Tibial nerve (tissue), 4 donors: ENCODE results near the gene ZFAND6. TPM values are rescaled to one million over a fixed set of nuclear protein-coding genes. Genes with fewer than 3 reads are reported as not detected.

Experiments used
- DNase-seq, 2 donors: peaks; one replicate each; pipeline ENCODE4 v3.0.0-alpha.2; 2019; ENCODE audit warnings: low spot score in 2 of 2
- H3K27ac ChIP-seq, 4 donors: fragments of 200-600 bp; sonication (generic) in 3 of 4; one replicate each; pipeline ENCODE4 v1.5.1; 2017 to 2019; ENCODE audit warnings: mild to moderate bottlenecking in 1 of 4
- H3K27me3 ChIP-seq, 2 donors: fragments of 200-600 bp; sonication (generic) in 1 of 2; one replicate each; pipeline versions ENCODE4 v1.5.1 to v1.6.0; 2017 to 2019
- H3K36me3 ChIP-seq, 3 donors: fragments of 200-600 bp; sonication (generic); one replicate each; pipeline ENCODE4 v1.5.1; 2018 to 2019
- H3K4me1 ChIP-seq, 4 donors: fragments of 200-600 bp; sonication (generic) in 3 of 4; one replicate each; pipeline ENCODE4 v1.5.1; 2017 to 2019
- H3K4me3 ChIP-seq, 4 donors: fragments of 200-600 bp; sonication (generic) in 3 of 4; one replicate each; pipeline ENCODE4 v1.5.1; 2017 to 2019; ENCODE audit warnings: mild to moderate bottlenecking in 1 of 4, moderate library complexity in 1 of 4
- H3K9me3 ChIP-seq, 4 donors: fragments of 200-600 bp; sonication (generic) in 3 of 4; one replicate each; pipeline ENCODE4 v1.5.1; 2017 to 2019
- EP300 ChIP-seq, 2 donors: sonication (generic); formaldehyde crosslinking; IDR thresholded peaks; one replicate each; pipeline ENCODE4 v1.6.1; 2017; ENCODE audit warnings: antibody characterized with exemption in 2 of 2, mild to moderate bottlenecking in 1 of 2
- POLR2A ChIP-seq, 2 donors: fragments of 450-650 bp; IDR thresholded peaks; one replicate each; pipeline ENCODE4 v1.6.1; 2017; ENCODE audit warnings: antibody characterized with exemption in 2 of 2, mild to moderate bottlenecking in 2 of 2, moderate library complexity in 2 of 2
- WGBS, 2 donors: methylation state at CpG; one replicate each; pipeline ENCODE4 v1.1.5; 2018; 5-methylcytosine and 5-hydroxymethylcytosine counted together
- total RNA-seq, 4 donors: library from RNA; depleted of rRNA; stranded (reverse); fragments of >200 nt; gene quantifications; one replicate each; pipeline ENCODE4 v1.1.0, GENCODE V29; 2016
- TF ChIP-seq, protein P1 (sequence below), 5 experiments: fragments of 200-600 bp in 3 of 5; fragments of 450-650 bp in 2 of 5; sonication (generic) in 3 of 5; IDR thresholded peaks; one replicate each; pipeline ENCODE4 v1.5.1; 2016 to 2019; ENCODE audit warnings: antibody characterized with exemption in 5 of 5, mild to moderate bottlenecking in 3 of 5, moderate library complexity in 2 of 5

The ZFAND6 gene
- total RNA-seq, 4 donors from 2014 or later: 68.6 to 126 (median 88.2) TPM

DNA sequence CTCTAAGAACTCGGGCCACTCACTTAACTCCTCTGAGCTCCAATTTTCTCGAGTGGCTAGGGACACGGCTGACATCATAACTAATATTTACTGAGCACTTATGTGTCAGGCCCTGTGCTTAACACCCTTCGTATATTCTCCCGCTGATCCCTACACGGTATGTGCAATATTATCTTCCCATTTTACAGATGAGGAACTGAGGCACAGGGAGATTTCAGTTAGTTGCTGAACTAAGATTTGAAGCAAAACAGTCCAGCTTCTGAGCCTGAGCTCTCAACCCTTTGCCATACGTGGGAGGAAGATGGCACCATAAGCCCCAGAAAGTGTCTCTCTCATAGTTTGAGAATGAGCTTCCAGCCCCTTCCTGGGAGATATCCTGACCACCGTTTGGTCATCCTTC, 112.9 kb downstream of the ZFAND6 start:
- Histone ChIP-seq H3K27me3 (no peaks in the 10 kb centered on the region), H3K4me1 (peaks cover 0 to 8% (median 0%) of the 10 kb centered on the region in 4 donors), H3K36me3 (peaks cover 0 to 79% (median 0%) of the 10 kb centered on the region in 3 donors), H3K9me3 (no peaks in the 10 kb centered on the region), H3K4me3 (no peak overlapping the region), H3K27ac (no peak overlapping the region)
- no peak for TF ChIP-seq POLR2A (IDR thresholded peaks at IDR 0.05)
- no peak for TF ChIP-seq EP300 (IDR thresholded peaks at IDR 0.05)
- TF ChIP-seq, protein P1, sequence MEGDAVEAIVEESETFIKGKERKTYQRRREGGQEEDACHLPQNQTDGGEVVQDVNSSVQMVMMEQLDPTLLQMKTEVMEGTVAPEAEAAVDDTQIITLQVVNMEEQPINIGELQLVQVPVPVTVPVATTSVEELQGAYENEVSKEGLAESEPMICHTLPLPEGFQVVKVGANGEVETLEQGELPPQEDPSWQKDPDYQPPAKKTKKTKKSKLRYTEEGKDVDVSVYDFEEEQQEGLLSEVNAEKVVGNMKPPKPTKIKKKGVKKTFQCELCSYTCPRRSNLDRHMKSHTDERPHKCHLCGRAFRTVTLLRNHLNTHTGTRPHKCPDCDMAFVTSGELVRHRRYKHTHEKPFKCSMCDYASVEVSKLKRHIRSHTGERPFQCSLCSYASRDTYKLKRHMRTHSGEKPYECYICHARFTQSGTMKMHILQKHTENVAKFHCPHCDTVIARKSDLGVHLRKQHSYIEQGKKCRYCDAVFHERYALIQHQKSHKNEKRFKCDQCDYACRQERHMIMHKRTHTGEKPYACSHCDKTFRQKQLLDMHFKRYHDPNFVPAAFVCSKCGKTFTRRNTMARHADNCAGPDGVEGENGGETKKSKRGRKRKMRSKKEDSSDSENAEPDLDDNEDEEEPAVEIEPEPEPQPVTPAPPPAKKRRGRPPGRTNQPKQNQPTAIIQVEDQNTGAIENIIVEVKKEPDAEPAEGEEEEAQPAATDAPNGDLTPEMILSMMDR (IDR thresholded peaks at IDR 0.05): no peak
- no peak for DNase-seq
- WGBS, 2 donors: 64 to 87% methylated on average over 8 of the region's 8 CpGs

DNA sequence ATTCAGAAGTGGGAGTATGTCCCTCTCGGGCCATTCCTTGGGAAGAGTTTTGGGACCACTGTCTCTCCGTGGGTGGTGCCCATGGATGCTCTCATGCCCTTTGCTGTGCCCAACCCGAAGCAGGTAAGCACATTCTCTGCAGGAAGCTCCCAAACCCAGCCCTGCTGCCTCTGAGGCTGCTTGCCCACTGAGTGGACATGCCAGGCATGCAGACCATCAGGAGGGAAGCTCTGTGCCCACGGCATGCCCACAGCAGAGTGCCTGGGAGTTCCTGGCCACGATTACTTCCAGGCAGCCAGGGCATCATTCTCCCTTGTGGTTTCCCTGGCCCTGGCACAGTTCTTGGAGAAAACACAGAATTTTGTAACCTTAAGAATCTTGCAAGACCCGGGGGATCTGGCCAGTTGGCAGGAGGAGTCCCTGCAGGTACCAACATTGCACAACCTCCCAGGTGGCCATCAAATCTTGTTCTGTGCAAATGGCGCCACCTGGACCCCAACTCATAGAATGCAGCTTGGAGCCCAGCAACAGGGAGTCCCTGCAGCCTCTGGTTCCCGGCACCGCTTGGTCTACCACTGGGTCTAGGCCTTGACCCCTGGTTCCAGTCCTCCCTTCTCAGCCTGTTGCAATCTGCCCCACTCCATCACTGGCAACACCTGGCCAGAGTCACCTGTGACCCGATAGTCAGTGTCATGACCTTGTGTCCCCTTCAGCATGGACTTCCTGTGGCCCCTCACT, 113.7 kb downstream of the ZFAND6 start:
- Histone ChIP-seq H3K36me3 (peaks cover 0 to 80% (median 0%) of the 10 kb centered on the region in 3 donors), H3K27me3 (no peaks in the 10 kb centered on the region), H3K4me1 (peaks cover 0 to 8% (median 0%) of the 10 kb centered on the region in 4 donors), H3K9me3 (no peaks in the 10 kb centered on the region), H3K4me3 (no peak overlapping the region), H3K27ac (peak overlapping the region in 2 of 4 donors; percentile 67 to 68)
- TF ChIP-seq, protein P1 (IDR thresholded peaks at IDR 0.05): peak; percentile 53 to 71 (median 62)
- TF ChIP-seq POLR2A (IDR thresholded peaks at IDR 0.05) (no peak), EP300 (IDR thresholded peaks at IDR 0.05) (peak in 1 of 2 donors; percentile 20)
- 59 to 72% methylated on average over 8 to 10 of the region's 10 CpGs for WGBS, 2 donors
- DNase-seq: peak; percentile 39 to 68

DNA sequence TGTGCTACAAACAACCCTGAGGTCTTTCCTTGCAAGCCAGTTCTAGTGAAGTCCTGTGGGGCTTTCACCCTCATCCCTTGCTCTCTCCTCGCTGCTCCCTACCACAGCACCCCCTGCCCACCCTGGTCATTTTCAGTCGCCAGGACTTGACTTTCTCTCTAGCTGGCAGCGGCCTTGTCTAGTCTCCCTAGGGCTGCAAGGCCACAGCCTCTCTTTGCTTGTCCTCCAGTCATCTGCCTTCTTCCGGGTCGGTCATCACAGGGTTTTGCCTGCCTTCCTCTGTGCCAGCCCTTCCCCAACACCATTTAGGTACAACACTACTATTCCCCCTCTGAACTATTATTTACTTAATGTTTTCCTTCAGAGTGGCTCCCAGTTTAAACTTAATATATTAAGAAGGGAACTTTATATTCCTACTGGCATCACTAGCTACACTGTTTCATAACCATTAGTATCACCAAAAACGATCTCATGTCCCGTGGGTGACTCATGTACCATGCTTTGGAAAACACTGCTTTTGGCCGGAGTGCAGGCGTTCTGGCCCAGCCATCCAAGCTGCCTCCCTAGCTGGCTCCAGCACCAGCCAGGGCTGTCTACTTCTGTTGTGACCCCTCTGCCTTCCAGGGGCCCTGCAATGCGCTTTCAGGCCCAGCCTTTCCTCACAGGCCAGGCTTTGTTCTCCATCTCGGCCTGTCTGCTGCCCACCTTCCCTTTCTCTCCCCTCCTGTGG, 114.7 kb downstream of the ZFAND6 start:
- Histone ChIP-seq H3K9me3 (no peaks in the 10 kb centered on the region), H3K4me1 (peaks cover 0 to 8% (median 0%) of the 10 kb centered on the region in 4 donors), H3K27ac (peak overlapping the region in 3 of 4 donors; percentile 59 to 68 (median 67)), H3K27me3 (no peaks in the 10 kb centered on the region), H3K36me3 (peaks cover 0 to 78% (median 0%) of the 10 kb centered on the region in 3 donors), H3K4me3 (no peak overlapping the region)
- no peak for DNase-seq
- WGBS, 2 donors: 67% methylated on average over 11 of the region's 11 CpGs
- TF ChIP-seq POLR2A (IDR thresholded peaks at IDR 0.05) (no peak), EP300 (IDR thresholded peaks at IDR 0.05) (no peak)
- TF ChIP-seq, protein P1 (IDR thresholded peaks at IDR 0.05): no peak

DNA sequence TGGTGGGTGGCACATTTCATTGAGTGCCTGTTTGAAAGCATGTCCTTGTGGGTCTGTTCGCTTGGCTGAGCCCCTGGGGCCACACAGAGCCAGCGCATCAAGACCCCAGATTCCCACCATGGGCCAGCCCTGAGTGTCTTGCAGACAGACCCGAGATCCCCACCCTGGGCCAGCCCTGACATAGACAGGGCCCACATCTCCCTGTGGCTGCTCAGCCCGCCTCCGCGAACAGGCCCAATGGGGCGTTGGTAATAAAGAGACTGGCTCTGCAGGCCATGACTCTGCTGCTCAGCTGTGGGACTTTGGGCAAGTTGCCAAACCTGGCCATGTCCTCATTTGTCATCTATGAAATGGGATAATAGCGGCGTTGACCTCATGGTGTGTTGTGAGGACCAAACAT, 116.0 kb downstream of the ZFAND6 start:
- TF ChIP-seq POLR2A (IDR thresholded peaks at IDR 0.05) (no peak), EP300 (IDR thresholded peaks at IDR 0.05) (no peak)
- TF ChIP-seq, protein P1 (IDR thresholded peaks at IDR 0.05): no peak
- Histone ChIP-seq H3K27ac (peak overlapping the region in 2 of 4 donors; percentile 67 to 68), H3K4me3 (no peak overlapping the region), H3K9me3 (no peaks in the 10 kb centered on the region), H3K36me3 (peaks cover 0 to 78% (median 0%) of the 10 kb centered on the region in 3 donors), H3K27me3 (no peaks in the 10 kb centered on the region), H3K4me1 (peaks cover 0 to 8% (median 0%) of the 10 kb centered on the region in 4 donors)
- WGBS, 2 donors: 93 to 96% methylated on average over 4 to 9 of the region's 9 CpGs
- no peak for DNase-seq

DNA sequence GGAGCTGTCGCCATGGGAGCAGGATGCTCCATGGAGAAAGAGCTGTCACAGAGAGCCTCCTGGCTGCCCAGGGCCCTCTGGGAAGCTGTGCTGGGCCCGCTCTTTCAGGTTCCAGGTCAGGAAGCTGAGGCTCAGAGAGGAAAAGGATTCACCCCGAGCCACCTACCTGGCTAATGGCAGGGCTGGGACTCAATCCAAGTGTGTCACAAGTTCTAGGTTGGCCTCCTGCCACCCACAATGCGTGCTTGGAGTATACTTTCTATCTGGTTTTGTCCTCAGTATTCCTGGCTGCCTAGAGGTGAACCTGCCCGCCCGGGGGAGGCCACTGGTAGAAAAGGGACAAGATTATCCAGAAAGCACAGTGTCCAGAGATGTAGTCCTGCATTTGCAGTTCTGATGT, 117.0 kb downstream of the ZFAND6 start:
- 59 to 94% methylated on average over 6 of the region's 6 CpGs for WGBS, 2 donors
- H3K9me3 ChIP-seq: no peaks in the 10 kb centered on the region
- H3K36me3 ChIP-seq: peaks cover 0 to 83% (median 5%) of the 10 kb centered on the region in 3 donors
- no peak overlapping the region for H3K4me3 ChIP-seq
- no peaks in the 10 kb centered on the region for H3K27me3 ChIP-seq
- DNase-seq: no peak
- H3K4me1 ChIP-seq: peaks cover 0 to 8% (median 0%) of the 10 kb centered on the region in 4 donors
- TF ChIP-seq POLR2A (IDR thresholded peaks at IDR 0.05) (no peak), EP300 (IDR thresholded peaks at IDR 0.05) (no peak)
- TF ChIP-seq, protein P1 (IDR thresholded peaks at IDR 0.05): no peak
- H3K27ac ChIP-seq: no peak overlapping the region
